HepG2 (cell line): ENCODE data around the gene FLAD1. TPM values are rescaled to one million over a fixed set of nuclear protein-coding genes. Genes with fewer than 3 reads are reported as not detected.
A peak's percentile ranks its signal among the peaks of the same experiment; 100 is the strongest.

Source experiments
- AGO1 ChIP-seq: fragments of 200-400 bp; formaldehyde crosslinking; IDR thresholded peaks from 2 replicates; pipeline ENCODE4 v1.6.1; 2017; ENCODE audit warnings: mild to moderate bottlenecking, low read depth, low read length, moderate library complexity; ENCODE audit not compliant: poor library complexity, severe bottlenecking
- ARID3A ChIP-seq: IDR thresholded peaks from 2 replicates; pipeline ENCODE4 v1.6.1; 2012; ENCODE audit warnings: low read depth, low read length, improper control_type of control experiment
- BCLAF1 ChIP-seq: fragments of 450-650 bp; IDR thresholded peaks from 2 replicates; pipeline ENCODE4 v1.6.1; 2017; ENCODE audit warnings: mild to moderate bottlenecking
- FOXK1 ChIP-seq: sonication (generic); formaldehyde crosslinking; IDR thresholded peaks from 2 replicates; pipeline ENCODE4 v1.4.0; 2020; ENCODE audit warnings: low read depth, missing genetic modification reagents, borderline replicate concordance
- KDM1A ChIP-seq: IDR thresholded peaks from 2 replicates; pipeline ENCODE4 v1.6.1; 2016; ENCODE audit warnings: missing compliant biosample characterization
- KMT2B ChIP-seq: IDR thresholded peaks from 2 replicates; pipeline ENCODE4 v1.6.1; 2016; ENCODE audit warnings: missing genetic modification reagents, missing compliant biosample characterization
- MIER2 ChIP-seq: IDR thresholded peaks from 2 replicates; pipeline ENCODE4 v1.6.1; 2016; ENCODE audit warnings: missing biosample characterization, missing genetic modification reagents
- MLLT10 ChIP-seq: sonication (generic); formaldehyde crosslinking; IDR thresholded peaks from 2 replicates; pipeline ENCODE4 v1.4.0; 2020; ENCODE audit warnings: missing genetic modification reagents
- NR1H2 ChIP-seq: sonication (generic); formaldehyde crosslinking; IDR thresholded peaks from 2 replicates; pipeline ENCODE4 v1.8.1; 2022; ENCODE audit warnings: low read depth, missing genetic modification reagents, borderline replicate concordance
- PPARG ChIP-seq: conservative IDR thresholded peaks from 2 replicates; pipeline ENCODE4 v1.6.1; 2016; ENCODE audit warnings: missing biosample characterization, missing genetic modification reagents
- RBM22 ChIP-seq: fragments of 200-400 bp; formaldehyde crosslinking; optimal IDR thresholded peaks from 2 replicates; pipeline ENCODE3; 2017; ENCODE audit warnings: mild to moderate bottlenecking, low read length, moderate library complexity
- SIX4 ChIP-seq: sonication (generic); formaldehyde crosslinking; IDR thresholded peaks from 2 replicates; pipeline ENCODE4 v1.4.0; 2020; ENCODE audit warnings: missing genetic modification reagents
- SP1 ChIP-seq, 2 experiments: fragments of 450-650 bp in 1 of 2; sonication (generic) in 1 of 2; formaldehyde crosslinking in 1 of 2; IDR thresholded peaks; 2 replicates each; pipeline versions ENCODE4 v1.4.0 to v1.6.1; 2016 to 2020; ENCODE audit warnings: missing genetic modification reagents in 1 of 2
- ZFP36L1 ChIP-seq: sonication (generic); formaldehyde crosslinking; IDR thresholded peaks from 2 replicates; pipeline ENCODE4 v1.8.0; 2022; ENCODE audit warnings: mild to moderate bottlenecking, missing genetic modification reagents, moderate library complexity
- ZGPAT ChIP-seq: IDR thresholded peaks from 2 replicates; pipeline ENCODE4 v1.6.1; 2016; ENCODE audit warnings: mild to moderate bottlenecking
- ZNF44 ChIP-seq: sonication (generic); formaldehyde crosslinking; IDR thresholded peaks from 2 replicates; pipeline ENCODE4 v1.5.1; 2020; ENCODE audit warnings: mild to moderate bottlenecking, missing genetic modification reagents
- ZNF589 ChIP-seq: sonication (generic); formaldehyde crosslinking; conservative IDR thresholded peaks from 2 replicates; pipeline ENCODE4 v1.8.0; 2022; ENCODE audit warnings: mild to moderate bottlenecking, moderate library complexity, missing genetic modification reagents
- ZNF780A ChIP-seq: sonication (generic); formaldehyde crosslinking; IDR thresholded peaks from 2 replicates; pipeline ENCODE4 v1.8.0; 2022; ENCODE audit warnings: mild to moderate bottlenecking, missing genetic modification reagents, moderate library complexity
- ZNF83 ChIP-seq: sonication (generic); formaldehyde crosslinking; IDR thresholded peaks from 2 replicates; pipeline ENCODE4 v1.4.0; 2020; ENCODE audit warnings: missing genetic modification reagents, mild to moderate bottlenecking, borderline replicate concordance
- polyA plus RNA-seq, 8 experiments: library from polyadenylated mRNA; depleted of rRNA in 3 of 8; stranded (reverse) in 7 of 8; unstranded in 1 of 8; fragments of >200 nt; fragmentation: Illumina TruSeq in 4 of 8; extraction: Trizol in 4 of 8; gene quantifications; 2 replicates each; pipeline versions ENCODE4 v1.2.1 to v1.2.3, GENCODE V29; 2011 to 2016; ENCODE audit warnings: low read depth in 4 of 8, missing spikeins in 1 of 8, mixed read lengths in 1 of 8; ENCODE audit not compliant: insufficient read depth in 1 of 8
- total RNA-seq, 5 experiments: library from RNA; depleted of rRNA; stranded (reverse); fragments of >200 nt; fragmentation: Illumina TruSeq; extraction: Trizol; gene quantifications; 2 replicates each; pipeline ENCODE4 v1.2.3, GENCODE V29; 2016; ENCODE audit warnings: low read depth in 1 of 5
- TF ChIP-seq, protein P1 (sequence below): sonication (generic); formaldehyde crosslinking; IDR thresholded peaks from 2 replicates; pipeline ENCODE4; 2020; ENCODE audit warnings: missing genetic modification reagents, mild to moderate bottlenecking, borderline replicate concordance

The FLAD1 gene
- total and polyA plus RNA-seq, 2 of the 13 experiments (the other 11 are each of a cell fraction or from before 2014, with no cell fraction given), result 25.9 to 32.8 TPM

- TF ChIP-seq MLLT10 (CRISPR knock-in tag) (no peak), ZNF780A (no peak), NR1H2 (no peak), ZNF83 (CRISPR knock-in tag) (no peak), KDM1A (CRISPR knock-in tag) (no peak), ZNF589 (CRISPR knock-in tag) (no peak), ZFP36L1 (CRISPR knock-in tag) (no peak), ZGPAT (CRISPR knock-in tag) (peak; percentile 44; the same call in 1 of the 2 replicates), FOXK1 (CRISPR knock-in tag) (peak; percentile 70; the same call in 1 of the 2 replicates), KMT2B (CRISPR knock-in tag) (no peak), AGO1 (peak; percentile 14), RBM22 (no peak), SP1 (IDR thresholded peaks at IDR 0.05) (no peak), SP1 (CRISPR knock-in tag; IDR thresholded peaks at IDR 0.05) (peak; percentile 32; the same call in 1 of the 2 replicates), BCLAF1 (no peak), SIX4 (CRISPR knock-in tag) (no peak), ARID3A (no peak), PPARG (CRISPR knock-in tag) (0 out of 2 replicates have a peak, but pooled peaks have one; percentile 24), ZNF44 (CRISPR knock-in tag) (peak; percentile 50; the same call in 1 of the 2 replicates), MIER2 (CRISPR knock-in tag) (no peak)
- TF ChIP-seq, protein P1, sequence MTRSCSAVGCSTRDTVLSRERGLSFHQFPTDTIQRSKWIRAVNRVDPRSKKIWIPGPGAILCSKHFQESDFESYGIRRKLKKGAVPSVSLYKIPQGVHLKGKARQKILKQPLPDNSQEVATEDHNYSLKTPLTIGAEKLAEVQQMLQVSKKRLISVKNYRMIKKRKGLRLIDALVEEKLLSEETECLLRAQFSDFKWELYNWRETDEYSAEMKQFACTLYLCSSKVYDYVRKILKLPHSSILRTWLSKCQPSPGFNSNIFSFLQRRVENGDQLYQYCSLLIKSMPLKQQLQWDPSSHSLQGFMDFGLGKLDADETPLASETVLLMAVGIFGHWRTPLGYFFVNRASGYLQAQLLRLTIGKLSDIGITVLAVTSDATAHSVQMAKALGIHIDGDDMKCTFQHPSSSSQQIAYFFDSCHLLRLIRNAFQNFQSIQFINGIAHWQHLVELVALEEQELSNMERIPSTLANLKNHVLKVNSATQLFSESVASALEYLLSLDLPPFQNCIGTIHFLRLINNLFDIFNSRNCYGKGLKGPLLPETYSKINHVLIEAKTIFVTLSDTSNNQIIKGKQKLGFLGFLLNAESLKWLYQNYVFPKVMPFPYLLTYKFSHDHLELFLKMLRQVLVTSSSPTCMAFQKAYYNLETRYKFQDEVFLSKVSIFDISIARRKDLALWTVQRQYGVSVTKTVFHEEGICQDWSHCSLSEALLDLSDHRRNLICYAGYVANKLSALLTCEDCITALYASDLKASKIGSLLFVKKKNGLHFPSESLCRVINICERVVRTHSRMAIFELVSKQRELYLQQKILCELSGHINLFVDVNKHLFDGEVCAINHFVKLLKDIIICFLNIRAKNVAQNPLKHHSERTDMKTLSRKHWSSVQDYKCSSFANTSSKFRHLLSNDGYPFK, result no peak; the same call in 1 of the 2 replicates
These were observed 16.6 kb downstream of the FLAD1 start (continued) for GRCh38 chr1:154999571-155000410.
